Esophagus squamous epithelium (tissue), 4 donors: Measurements from ENCODE around the gene XK.

Experiments used
- CTCF ChIP-seq, 6 experiments: fragments of 450-650 bp in 4 of 6; fragments of 200-600 bp in 2 of 6; sonication (generic) in 2 of 6; IDR thresholded peaks; one replicate each; pipeline ENCODE4 v1.5.1; 2016 to 2019; ENCODE audit warnings: antibody characterized with exemption in 6 of 6, mild to moderate bottlenecking in 4 of 6, moderate library complexity in 4 of 6
- POLR2A ChIP-seq, 4 donors: fragments of 450-650 bp; IDR thresholded peaks; one replicate each; pipeline ENCODE4 v1.6.1; 2017; ENCODE audit warnings: antibody characterized with exemption in 4 of 4, mild to moderate bottlenecking in 4 of 4, moderate library complexity in 3 of 4

DNA sequence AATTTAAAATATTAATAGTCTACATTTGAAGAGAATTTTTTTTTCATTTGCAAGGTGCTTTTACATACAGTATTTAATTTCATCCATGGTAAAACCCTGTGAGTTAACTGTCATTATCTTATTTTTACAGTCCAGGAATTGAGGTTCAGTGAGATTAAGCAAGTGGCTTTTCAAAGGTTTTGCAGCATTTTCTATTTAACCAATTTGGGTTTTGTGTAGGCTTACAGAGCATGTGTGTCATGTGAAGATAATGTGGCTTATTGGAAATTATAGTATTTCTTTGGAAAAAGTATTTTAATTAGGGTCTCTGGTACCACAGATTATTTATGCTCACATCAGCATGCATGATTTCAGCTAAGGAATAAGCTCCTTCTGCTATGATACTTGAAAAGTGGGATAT is 4.5 kb downstream of the XK start:
- no peak for TF ChIP-seq CTCF (IDR thresholded peaks at IDR 0.05)
- TF ChIP-seq POLR2A (IDR thresholded peaks at IDR 0.05), result no peak
